NCI-H524 treated with DMSO at 0.1 percent for 48 hours (cell line): ENCODE measurements around the gene ZC2HC1B.

ENCODE experiments used
- DNase-seq: peaks from one replicate; lab custom pipeline; 2025; lab: John Stamatoyannopoulos, UW

The ZC2HC1B gene

DNA sequence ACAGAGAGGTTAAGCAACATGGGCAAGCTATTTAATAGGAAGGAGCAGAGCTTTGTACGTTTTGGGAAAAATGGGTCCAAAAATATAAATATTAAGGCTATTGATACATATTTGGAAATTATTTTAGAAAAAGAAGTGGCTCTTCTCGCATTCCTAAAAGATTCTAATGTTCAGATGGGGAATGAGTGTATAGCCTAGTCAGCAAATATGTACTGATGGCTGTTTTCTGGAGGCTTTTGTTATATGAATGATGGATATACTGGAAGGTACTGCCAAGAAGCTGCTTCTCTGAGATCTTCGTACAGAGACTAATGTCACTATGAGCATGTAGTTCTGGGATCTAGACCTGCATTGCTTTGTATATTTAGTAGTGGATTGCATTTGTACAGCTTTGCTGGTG, 72.1 kb downstream of the ZC2HC1B start:
- no peak for DNase-seq

DNA sequence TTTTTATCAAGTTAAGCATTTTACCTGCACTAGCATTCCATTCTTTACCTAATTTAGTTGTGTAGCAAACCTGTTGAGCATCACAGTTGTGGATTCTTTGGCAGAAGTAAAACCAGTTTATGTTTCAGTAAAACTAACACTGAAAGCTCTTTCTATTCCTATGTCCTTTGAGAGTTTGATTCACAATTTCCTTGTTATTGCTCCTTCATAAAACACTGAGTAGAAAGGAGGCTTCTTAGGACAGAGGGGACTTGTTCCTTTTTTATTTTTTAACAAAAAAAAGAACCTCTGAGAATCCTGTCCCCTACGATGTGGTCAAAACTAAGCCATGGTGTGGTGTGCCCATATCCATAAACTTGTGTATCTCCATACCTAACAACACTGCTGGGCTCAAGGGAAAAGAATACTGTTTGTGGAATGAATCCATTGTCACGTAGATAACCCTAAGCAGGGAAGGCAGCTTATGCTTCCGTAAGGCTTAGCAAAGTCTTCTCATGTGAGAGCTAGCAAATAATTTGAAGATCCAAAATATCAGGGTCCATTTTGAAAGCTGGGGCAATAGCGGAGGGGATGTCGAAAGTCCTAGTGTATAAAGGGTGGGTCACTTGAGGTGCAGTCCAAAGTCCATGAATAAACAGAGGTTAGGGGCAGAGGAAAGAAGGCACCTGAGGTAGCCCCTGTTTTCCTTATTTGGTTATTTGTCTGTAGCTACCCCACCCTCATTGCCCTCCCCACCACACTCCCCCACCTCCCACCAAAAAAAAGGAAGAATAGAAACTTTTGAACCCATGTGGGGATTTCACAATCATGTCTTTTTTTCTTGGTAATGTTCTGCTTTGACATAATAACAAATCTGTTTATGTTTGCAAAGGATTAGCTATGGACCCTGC, 72.7 kb downstream of the ZC2HC1B start:
- no peak for DNase-seq

DNA sequence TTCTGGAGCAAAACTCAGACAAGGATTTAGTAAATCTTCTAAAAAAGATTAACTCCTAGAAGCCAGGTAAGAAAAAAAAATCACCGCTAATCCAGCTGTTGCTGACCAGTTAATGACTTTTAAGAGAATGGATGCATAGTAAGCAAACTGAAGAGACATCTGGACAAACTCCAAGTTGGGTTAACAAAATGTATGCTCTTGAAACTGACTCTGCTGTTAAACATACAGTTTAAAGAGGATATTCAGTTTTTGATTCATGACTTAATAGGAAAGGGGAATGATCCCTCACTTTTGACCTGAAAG, 73.3 kb downstream of the ZC2HC1B start:
- DNase-seq: no peak

DNA sequence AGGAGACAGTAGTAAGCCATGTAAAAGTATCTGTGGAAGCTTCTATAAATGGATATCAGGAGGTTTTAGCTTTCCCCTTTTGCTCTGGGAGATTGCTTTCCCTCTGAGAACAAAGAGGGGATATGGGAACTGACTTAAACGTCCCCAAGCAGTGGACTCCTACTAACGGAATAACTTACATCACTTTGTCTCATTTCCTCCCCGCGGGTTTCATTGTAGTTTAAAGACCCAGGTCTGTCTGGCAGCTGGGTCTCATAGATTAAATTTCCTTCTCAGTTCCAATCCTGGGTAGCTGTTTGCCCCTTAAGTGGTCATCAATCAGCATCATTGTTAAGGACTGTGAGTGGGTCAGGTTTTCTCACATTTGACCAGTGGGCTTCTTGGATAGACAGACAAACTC, 75.1 kb downstream of the ZC2HC1B start:
- DNase-seq: no peak

DNA sequence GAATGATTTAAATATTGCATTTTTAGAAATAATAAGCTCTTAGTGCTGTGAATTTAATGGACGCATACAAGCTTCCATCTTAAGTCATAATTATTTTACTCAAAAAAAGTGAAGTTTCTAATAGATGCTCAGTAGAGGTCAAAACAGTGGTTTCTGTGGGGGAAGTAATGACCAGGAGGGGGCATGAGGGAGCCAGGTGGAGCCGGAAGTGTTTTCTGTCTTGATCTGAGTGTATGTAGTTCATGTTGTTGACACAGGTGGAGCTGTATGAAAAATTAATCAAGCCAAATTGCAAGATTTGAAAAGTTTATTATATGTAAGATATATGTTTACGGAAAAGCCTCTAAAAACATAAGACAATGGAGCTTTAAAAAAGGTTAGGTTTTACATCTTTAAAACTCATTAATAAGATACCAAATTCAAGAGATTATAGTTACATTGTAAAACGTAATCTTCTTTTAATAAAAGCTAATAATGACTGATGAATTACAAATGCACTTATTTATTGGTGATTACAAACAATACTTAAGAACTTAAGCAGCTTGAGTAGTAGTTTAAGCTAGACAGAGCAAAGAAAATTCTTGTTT, 75.8 kb downstream of the ZC2HC1B start:
- peak; percentile 47 for DNase-seq

DNA sequence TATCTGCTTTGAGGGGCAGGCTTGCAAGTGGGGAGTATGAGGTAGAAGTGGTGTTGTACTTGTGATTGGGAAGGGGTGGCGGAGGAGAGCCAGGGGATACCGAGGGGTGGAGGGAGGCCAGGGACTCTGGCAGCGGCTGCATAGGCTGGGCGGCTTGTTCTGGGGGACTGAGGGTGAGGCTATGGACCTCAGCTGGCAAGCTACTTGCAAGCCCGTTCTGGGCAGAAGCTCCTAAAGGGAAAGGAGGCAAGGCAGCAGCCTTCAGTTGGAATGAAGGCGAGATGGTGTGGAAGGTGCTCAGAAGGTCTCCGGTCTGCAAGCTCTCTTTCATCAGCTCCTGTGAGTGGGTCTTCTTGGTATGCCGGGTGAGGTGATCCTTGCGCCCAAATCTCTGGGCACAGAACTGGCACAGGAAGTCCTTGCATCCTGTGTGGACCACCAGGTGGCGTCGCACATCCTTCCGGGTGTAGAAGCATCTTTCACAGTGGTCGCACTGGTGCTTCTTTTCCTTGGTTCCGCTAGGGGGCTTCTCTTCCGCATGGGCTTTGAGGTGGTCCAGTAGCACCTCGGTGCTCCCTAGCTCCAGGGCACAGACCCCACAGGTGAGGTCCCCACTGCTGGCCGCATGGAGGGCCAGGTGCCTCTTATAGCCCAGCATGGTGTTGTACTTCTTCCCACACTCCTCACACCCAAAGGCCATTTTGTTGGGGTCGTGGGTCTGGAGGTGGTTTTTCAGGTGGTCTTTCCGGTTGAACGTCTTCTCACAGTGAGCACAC, 77.8 kb downstream of the ZC2HC1B start:
- DNase-seq: peak; percentile 23

DNA sequence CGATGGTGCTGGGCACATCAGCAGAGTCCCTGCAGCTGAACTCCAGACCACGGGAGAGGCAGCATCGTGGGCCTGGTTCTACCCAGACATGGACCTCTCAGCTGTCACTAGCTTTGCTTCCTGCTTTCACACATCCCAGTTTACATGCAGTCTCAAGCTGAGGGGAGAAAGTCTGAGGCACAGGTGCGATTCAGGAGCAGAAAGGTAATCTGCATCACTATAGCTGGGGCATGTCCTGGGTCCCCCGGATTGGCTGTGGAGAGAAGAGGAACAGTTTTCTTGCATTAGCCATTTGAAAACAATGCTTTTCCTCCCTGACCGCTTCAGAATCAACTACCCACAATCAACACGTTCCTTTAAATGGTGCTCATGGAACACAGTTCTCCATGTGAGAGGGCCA, 83.9 kb downstream of the ZC2HC1B start:
- DNase-seq: no peak

DNA sequence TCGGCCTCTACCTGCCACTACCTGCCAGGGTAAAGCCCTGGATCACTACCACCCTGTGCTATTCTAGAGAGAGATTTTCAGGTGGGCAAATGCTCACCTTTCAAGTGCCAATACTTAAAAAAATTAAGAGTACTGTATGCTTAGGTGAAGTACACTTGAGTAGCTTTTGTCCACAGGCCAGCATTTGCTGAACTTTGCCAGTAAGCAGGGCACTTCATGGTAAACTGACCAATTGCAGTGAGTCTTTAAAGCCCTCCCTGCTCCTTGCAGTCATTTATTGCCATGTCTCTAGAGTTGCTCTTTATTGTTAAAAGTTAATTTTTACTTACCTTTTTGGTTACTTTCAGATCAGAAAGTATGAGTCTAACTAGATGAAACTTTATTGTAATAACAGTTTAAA, 85.3 kb downstream of the ZC2HC1B start:
- DNase-seq: no peak

DNA sequence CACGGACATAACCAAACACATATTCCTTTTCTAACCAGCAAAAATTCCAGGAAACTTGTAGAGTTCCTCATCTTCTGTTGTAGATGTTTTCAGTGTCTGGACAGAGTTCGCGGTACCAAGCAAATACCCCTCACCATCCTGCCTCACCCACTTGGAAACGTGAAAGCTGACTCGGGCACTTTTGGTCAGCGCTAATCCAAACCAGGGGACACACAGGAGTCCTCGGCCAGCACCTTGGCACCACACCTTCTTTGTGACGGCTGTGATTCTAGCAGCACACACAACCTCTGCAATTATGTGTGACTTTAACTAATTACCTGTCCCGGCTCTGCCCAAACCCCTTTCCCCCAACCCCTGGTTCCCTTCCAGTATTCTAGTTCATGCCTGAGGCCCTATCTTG, 85.7 kb downstream of the ZC2HC1B start:
- DNase-seq: no peak

DNA sequence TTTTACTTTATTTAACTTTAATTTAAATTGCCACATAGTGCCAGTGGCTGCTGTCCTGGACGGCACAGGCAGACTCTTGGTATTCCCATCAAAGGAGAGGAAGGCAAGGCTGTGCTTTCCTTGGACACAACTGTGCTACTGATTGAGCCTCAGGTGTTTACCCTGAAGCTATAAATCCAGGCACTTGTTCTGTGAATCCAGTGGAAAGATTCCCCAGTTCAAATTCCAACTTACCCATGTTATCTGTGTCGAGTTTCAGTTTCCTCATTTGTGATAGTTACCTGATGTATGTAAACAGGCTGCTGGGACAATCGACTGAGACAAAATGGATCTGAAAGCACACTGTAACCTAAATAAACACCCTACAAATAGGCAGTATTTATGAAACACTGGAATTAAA, 86.6 kb downstream of the ZC2HC1B start:
- no peak for DNase-seq

DNA sequence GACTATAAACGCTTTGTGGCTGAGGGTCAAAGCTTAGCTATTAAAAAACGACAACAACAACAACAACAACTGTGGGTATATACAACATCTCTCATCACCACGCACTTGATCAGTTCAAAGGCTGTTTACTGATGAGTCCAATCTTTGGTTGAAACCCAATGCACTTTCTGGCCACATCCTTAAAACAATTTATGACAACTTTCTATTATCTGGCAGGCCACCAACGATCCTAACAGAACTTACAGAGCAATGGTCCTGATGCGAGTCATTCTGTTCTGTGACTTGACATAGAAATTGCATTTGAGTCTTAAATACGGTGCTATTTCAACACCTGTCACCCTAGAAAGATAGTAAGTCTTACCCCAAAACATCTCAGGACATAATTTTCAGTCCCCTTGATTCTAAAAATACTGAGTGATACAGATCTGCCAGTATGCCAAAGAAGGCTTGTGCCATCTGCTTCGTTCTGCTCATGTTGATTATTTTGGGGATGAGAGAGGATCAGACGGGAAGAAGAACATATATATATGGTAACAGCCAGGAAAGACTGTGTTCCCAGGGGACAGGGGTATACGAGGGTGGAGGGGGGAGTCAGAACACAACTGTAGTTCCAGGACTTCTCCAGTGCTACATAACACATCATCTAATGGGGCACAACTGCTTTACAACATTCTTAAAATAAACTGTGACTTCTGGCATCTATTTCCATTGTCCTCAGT, 87.9 kb downstream of the ZC2HC1B start:
- no peak for DNase-seq

DNA sequence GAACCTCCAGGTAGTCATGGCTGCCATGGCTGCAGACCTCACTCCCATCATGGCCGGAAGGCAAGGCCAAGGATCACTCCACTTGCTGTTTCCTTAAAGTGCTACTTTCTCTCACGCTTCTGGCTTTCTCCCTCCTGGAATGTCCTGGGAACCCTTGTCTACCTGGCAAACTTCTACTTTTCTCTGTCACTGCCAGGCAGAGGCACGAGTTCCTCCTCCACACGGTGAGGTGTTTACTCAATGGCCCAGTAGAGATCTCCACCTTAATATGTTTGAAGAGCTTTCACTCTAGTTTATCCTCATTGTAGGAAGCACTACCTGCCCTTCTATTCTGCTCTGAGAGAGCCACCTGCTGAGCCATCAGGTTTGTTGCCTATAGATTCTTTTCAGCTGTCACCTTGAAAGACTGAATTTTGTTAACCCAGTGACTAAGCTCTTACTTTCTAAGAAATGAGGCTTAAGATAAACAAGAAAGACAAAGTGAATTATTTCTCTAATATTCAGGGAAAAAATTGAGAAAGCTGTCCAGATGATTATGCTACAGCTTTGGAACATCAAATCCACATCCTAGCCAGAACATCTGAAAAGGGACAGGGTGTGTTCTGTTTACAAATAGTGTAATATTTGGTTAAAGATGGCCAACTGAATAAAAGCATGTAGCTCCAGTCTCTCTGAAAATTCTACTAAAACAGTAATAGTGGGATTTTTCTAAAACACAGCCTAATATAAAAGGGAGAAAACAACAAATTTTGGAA, 88.8 kb downstream of the ZC2HC1B start:
- no peak for DNase-seq

DNA sequence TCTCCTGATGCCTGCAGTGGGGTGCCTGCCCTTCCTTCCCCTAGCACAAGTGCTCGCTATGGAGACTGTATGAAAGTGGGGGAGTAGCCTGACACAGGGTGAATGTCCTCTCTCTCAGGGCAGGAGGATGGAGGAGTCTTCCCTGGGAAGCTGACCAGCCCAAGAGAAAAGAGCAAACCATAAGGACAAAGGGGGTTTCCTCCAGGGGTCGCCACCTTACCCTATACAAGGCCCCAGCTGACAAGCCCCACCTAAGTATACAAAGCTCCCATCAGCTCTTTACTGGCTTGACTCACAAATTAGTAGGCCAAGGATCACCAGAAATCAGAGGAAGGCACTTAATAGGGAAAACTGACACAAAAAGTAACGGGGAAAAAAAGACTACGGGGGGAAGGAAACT, 89.6 kb downstream of the ZC2HC1B start:
- no peak for DNase-seq

DNA sequence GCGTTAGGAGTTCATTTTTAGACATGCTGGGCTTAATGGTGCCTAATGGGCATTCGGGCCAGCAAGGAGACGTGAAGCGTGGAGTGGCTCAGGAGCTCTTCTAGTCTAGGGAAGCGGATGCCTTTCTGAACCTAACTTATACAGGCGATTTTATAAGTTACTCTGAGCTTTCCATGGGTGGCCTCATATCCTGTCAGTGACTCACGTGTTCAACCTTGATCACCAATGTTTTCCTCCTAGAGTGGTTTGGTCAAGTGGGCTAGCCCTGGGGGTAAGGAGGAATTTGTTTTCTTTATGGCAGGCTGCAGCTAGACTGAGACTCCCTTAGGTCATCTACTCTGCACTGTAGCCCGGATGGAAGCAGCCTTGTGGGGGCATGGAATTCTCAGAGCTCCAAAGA, 91.7 kb downstream of the ZC2HC1B start:
- DNase-seq: no peak

DNA sequence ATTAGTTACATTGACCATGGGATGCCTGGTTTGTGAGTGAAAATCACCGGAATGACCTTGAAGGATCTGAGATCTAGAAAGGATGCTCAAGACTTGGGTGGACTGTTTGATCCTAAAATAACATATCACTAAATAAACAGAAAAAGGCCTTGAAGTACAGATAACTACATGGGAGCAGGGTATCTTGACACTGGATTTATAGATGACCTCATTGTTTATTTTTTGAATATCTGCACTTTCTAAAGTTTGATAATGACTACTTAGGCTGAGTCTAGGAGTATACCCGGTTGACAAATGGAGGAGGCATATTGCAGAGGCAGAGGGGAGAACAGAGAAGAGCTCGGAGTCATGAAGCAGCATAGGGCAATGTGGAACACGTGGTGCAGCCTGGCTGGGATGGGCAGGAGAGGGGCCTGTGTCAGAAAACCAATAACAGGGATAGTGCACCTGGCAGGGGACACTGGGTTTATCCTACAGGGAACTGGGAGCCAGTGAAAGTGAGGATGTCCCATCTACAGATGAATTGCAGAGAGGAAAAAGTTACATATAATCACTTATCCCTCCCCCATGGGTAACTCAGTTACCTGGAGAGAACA, 93.5 kb downstream of the ZC2HC1B start:
- no peak for DNase-seq

DNA sequence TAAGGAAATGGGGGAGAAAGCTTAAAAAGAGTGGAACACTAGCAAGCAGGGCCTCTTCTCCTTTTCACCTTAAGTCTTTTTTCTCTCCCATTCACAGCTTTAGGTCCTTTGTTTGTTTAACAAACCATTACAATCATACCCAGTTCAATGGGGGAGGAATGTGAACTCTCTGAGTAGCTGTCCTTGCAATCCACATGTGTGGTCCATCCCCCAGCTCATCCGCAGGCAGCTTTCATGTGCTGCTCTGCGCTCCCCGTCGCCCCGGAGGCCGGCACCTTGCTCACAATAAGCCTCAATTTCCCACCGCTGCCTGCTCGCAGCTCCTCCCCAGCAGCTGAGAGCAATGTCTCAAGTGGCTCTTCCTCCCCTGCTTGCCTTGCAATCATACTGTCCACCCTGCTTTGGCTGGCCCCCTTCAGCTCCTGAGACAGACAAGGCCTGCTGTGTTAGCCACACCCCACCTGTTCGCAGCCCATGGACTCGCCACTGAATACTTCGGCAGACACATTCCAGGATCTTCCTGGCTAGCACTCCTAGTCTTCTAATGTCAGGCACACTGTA, 94.6 kb downstream of the ZC2HC1B start:
- no peak for DNase-seq

DNA sequence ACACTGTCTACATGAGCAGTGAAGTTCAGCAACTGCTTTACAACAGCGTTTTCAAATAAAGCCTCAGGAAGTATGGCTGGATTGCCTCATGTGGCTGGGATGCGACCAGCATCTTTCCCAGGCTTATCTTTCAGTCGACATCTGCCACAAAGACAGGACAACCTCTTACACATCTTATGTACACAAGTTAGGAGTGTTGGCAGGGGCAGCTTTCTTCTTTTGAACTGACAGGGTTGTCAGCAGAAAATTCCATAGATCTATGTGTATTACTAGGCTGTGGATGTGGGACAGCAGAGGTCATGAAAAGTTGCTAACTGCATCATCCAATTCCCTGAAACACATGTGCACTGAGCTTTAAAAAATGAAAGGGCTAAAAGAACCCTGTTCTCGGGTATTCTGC, 95.7 kb downstream of the ZC2HC1B start:
- no peak for DNase-seq

DNA sequence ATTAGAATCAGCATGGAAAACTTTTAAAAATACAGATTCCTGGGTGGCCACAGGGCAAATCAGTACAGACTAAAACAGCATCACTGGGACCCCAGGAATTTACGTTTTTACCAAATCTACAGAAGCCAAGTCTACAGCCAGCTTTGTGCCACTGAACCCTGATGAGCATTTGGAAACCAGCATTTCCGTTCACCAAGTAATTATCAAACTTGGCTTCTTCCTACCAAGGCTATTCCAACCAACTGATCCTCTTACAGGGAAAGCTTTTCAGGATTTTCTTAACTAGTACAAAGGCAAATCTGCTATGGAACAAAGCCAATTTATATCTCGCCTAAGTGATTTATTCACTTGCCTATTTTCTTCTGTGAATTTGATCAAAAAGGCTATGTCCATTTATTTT, 96.8 kb downstream of the ZC2HC1B start:
- no peak for DNase-seq

DNA sequence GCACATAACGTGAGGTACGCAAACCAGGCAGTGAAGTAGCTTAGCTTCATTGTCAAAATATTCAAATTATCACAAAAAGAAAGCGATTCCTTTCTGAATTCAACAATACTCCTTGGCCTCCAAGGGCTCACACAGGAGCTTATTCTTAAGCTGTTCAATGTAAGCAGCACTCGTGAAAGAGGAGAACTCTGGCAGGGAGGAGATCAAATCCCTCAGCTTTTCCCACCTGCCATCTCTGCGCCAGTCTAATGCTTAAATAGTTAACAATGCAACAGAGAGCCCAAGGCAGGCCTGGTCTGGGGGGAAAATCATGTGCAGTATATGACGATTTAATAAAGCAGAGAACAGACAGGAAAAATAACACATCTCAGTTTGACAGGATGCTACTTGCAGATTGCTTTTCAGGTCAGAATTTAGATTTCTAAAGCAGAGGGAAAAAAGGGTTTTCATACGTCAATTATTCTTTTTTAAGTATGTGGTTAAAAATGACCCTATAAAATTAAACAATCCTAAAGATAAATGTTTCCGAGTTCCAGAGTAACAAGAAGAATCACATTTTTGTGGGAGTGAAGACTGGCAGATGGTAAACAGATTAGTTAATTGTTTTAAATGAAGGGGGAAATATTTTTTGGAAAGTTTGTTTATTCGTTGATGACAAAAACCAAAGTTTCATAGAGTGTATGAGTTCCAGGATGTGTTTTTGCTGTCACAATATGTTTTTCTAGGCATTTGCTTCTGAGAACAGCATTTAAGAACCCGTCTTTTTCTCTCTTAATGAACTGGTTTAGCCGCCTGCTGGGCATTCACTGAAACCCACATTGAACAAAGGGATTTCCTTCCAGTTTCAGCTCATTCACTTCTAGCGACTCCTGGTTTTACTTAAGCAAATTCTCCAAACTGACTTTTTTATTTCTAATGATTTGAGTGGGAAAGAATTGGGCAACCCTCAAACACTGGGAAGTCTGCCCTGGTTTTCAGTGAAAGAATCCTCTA, 97.9 kb downstream of the ZC2HC1B start:
- peak; percentile 9 for DNase-seq
